Fibroblast of lung (primary cell): Measurements from ENCODE around the gene KPNA1. TPM values are rescaled to one million over a fixed set of nuclear protein-coding genes. Genes with fewer than 3 reads are reported as not detected.

Experiments
- DNase-seq, 2 donors: peaks; one replicate each; pipeline versions ENCODE4 v3.0.0 to v3.0.0-alpha.2; 2010; ENCODE audit warnings: low read depth in 2 of 2
- H2AFZ ChIP-seq: 2 replicates; pipeline ENCODE4 v1.5.1; 2012; ENCODE audit warnings: low read length, control low read depth, inconsistent platforms
- H3K27ac ChIP-seq: 2 replicates; pipeline ENCODE4 v1.5.1; 2011; ENCODE audit warnings: low read length, control low read depth; ENCODE audit not compliant: insufficient read depth
- H3K27me3 ChIP-seq: 2 replicates; pipeline ENCODE4 v1.5.1; 2011; ENCODE audit warnings: mild to moderate bottlenecking, low read length; ENCODE audit not compliant: control insufficient read depth, insufficient read depth
- H3K36me3 ChIP-seq: 2 replicates; pipeline ENCODE4 v1.5.1; 2011; ENCODE audit warnings: low read length; ENCODE audit not compliant: control insufficient read depth, insufficient read depth
- H3K4me1 ChIP-seq: 2 replicates; pipeline ENCODE4 v1.5.1; 2011; ENCODE audit warnings: low read length; ENCODE audit not compliant: control insufficient read depth, insufficient read depth; ENCODE audit errors: extremely low read depth
- H3K4me2 ChIP-seq: 2 replicates; pipeline ENCODE4 v1.5.1; 2011; ENCODE audit warnings: low read length, control low read depth; ENCODE audit not compliant: insufficient read depth; ENCODE audit errors: extremely low read depth
- H3K4me3 ChIP-seq, 4 experiments: fragments of 200-600 bp in 1 of 4; sonication (generic) in 1 of 4; replicated peaks in 1 of 4; 2 replicates each; pipeline ENCODE4 v1.5.1; 2011 to 2016; ENCODE audit warnings: low read length in 4 of 4, low read depth in 3 of 4, mild to moderate bottlenecking in 3 of 4, control low read depth in 2 of 4, inconsistent platforms in 1 of 4, mixed read lengths in 1 of 4; ENCODE audit not compliant: insufficient read depth in 1 of 4; ENCODE audit errors: control extremely low read depth in 1 of 4
- H3K79me2 ChIP-seq: 2 replicates; pipeline ENCODE4 v1.5.1; 2012; ENCODE audit warnings: mild to moderate bottlenecking, low read length, inconsistent platforms; ENCODE audit not compliant: control insufficient read depth, insufficient read depth
- H3K9ac ChIP-seq: 2 replicates; pipeline ENCODE4 v1.5.1; 2011; ENCODE audit warnings: mild to moderate bottlenecking, low read length, control low read depth; ENCODE audit not compliant: insufficient read depth
- H3K9me3 ChIP-seq: 2 replicates; pipeline ENCODE4 v1.5.1; 2012; ENCODE audit warnings: low read depth, low read length; ENCODE audit not compliant: control insufficient read depth, insufficient read depth
- H4K20me1 ChIP-seq: 2 replicates; pipeline ENCODE4 v1.5.1; 2011; ENCODE audit warnings: low read length; ENCODE audit not compliant: control insufficient read depth, insufficient read depth; ENCODE audit errors: extremely low read depth
- CTCF ChIP-seq, 2 donors: IDR thresholded peaks in 1 of 2; conservative IDR thresholded peaks in 1 of 2; 1 replicate in 1 of 2; 2 replicates in 1 of 2; pipeline ENCODE4 v1.5.1; 2011 to 2012; ENCODE audit warnings: low read length in 2 of 2, control low read depth in 1 of 2, inconsistent platforms in 1 of 2, low read depth in 1 of 2, mild to moderate bottlenecking in 1 of 2
- EZH2 ChIP-seq: IDR thresholded peaks from 2 replicates; pipeline ENCODE4 v1.5.1; 2012; ENCODE audit warnings: low read length, control low read depth, mild to moderate bottlenecking; ENCODE audit errors: missing control alignments
- polyA plus RNA-seq, 2 donors: library from polyadenylated mRNA; depleted of rRNA in 1 of 2; stranded (reverse) in 1 of 2; unstranded in 1 of 2; fragments of >200 nt; gene quantifications; 2 replicates each; pipeline ENCODE4 v1.2.1, GENCODE V29; 2011 to 2012; ENCODE audit warnings: missing spikeins in 1 of 2
- total RNA-seq: library from RNA; depleted of rRNA; stranded (reverse); fragments of >200 nt; gene quantifications from 2 replicates; pipeline ENCODE4 v1.2.1, GENCODE V29; 2014

Gene KPNA1
- total and polyA plus RNA-seq, 2 donors (not counting 1 experiment from before 2014, with no cell fraction given) = 23.9 to 56.0 TPM

GRCh38 chr3:122488262-122488973 lies 26.3 kb downstream of the KPNA1 start:
- no peak for DNase-seq
- H3K36me3 ChIP-seq = no peaks in the 10 kb centered on the region
- no peak overlapping the region for H3K4me2 ChIP-seq
- H3K9me3 ChIP-seq = no peaks in the 10 kb centered on the region
- no peak overlapping the region for H2AFZ ChIP-seq
- no peak overlapping the region for H3K9ac ChIP-seq
- H3K27ac ChIP-seq = no peak overlapping the region
- H3K4me3 ChIP-seq = no peak overlapping the region
- peaks cover 21% of the 10 kb centered on the region for H3K79me2 ChIP-seq
- no peak for TF ChIP-seq CTCF (conservative IDR thresholded peaks at IDR 0.05 in 1 of 2, IDR thresholded peaks at IDR 0.05 in 1 of 2; ENCODE audit: low read depth in 1 of 2, low read length in 2 of 2)
- no peak for TF ChIP-seq EZH2
- H4K20me1 ChIP-seq = peaks cover 5% of the 10 kb centered on the region
- H3K4me1 ChIP-seq = no peaks in the 10 kb centered on the region
- H3K27me3 ChIP-seq = no peaks in the 10 kb centered on the region

DNA sequence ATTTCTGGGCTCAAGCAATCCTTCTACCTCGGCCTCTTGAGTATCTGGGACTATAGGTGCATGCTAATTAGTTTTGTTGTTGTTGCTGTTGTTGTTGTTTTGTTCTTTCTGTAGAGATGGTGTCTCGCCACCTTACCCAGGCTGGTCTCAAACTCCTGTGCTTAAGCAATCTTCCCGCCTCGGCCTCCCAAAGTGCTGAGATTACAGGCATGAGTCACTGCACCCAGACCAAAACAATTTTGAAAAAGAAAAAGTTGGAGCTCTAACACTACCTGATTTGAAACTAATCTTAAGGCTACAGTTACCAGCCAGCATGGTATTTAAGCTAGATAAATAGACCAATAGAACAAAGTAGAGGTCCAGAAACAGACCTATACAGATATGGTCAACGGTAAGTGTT lies 29.8 kb downstream of the KPNA1 start:
- Histone ChIP-seq H3K4me3 (no peak overlapping the region), H3K9me3 (no peaks in the 10 kb centered on the region), H3K4me2 (no peak overlapping the region), H3K9ac (no peak overlapping the region), H3K27me3 (no peaks in the 10 kb centered on the region), H3K79me2 (peaks cover 34% of the 10 kb centered on the region), H3K4me1 (peaks cover 2% of the 10 kb centered on the region), H2AFZ (no peak overlapping the region), H4K20me1 (peaks cover 6% of the 10 kb centered on the region), H3K36me3 (no peaks in the 10 kb centered on the region), H3K27ac (no peak overlapping the region)
- peak; percentile 51 to 66 for DNase-seq
- TF ChIP-seq CTCF (conservative IDR thresholded peaks at IDR 0.05 in 1 of 2, IDR thresholded peaks at IDR 0.05 in 1 of 2; ENCODE audit: low read depth in 1 of 2, low read length in 2 of 2) (no peak), EZH2 (no peak)

GRCh38 chr3:122481390-122481789 lies 33.3 kb downstream of the KPNA1 start:
- Histone ChIP-seq H3K4me1 (peaks cover 2% of the 10 kb centered on the region), H3K4me3 (no peak overlapping the region), H4K20me1 (peaks cover 6% of the 10 kb centered on the region), H2AFZ (no peak overlapping the region), H3K36me3 (no peaks in the 10 kb centered on the region), H3K27ac (no peak overlapping the region), H3K27me3 (no peaks in the 10 kb centered on the region), H3K79me2 (peaks cover 42% of the 10 kb centered on the region), H3K9ac (no peak overlapping the region), H3K9me3 (no peaks in the 10 kb centered on the region), H3K4me2 (no peak overlapping the region)
- no peak for TF ChIP-seq CTCF (conservative IDR thresholded peaks at IDR 0.05 in 1 of 2, IDR thresholded peaks at IDR 0.05 in 1 of 2; ENCODE audit: low read depth in 1 of 2, low read length in 2 of 2)
- TF ChIP-seq EZH2 = no peak
- DNase-seq = no peak
